Measurements from ENCODE around the gene RPP25. TPM values are rescaled to one million over a fixed set of nuclear protein-coding genes. Genes with fewer than 3 reads are reported as not detected.

Gene RPP25
- total RNA-seq, 4 donors from 2014 or later = 14.2 to 23.1 (median 16.4) TPM

GRCh38 chr15:74906067-74906449 lies 50.5 kb downstream of the RPP25 start:
- intact Hi-C loops (cut with DNase I) = loop anchor here (2.0 to 10.0 kb wide), 2 partner anchors 49 to 133 kb away; partner anchors contain the start of gene RPP25
- peak overlapping the region; percentile 87 to 97 (median 93) for H3K27ac ChIP-seq
- peaks cover 12 to 21% of the 10 kb centered on the region in 2 donors for H3K36me3 ChIP-seq
- H3K4me3 ChIP-seq (replicated peaks in 1 of 3) = peak overlapping the region; percentile 21 to 98 (median 96)
- DNase-seq = peak; percentile 43 to 54
- H3K4me1 ChIP-seq = peaks cover 10 to 25% of the 10 kb centered on the region in 2 donors
- H3K9me3 ChIP-seq = no peaks in the 10 kb centered on the region
- TF ChIP-seq CTCF (IDR thresholded peaks at IDR 0.05) (no peak), POLR2A (IDR thresholded peaks at IDR 0.05) (no peak)
- no peaks in the 10 kb centered on the region for H3K27me3 ChIP-seq
- 0 to 2% methylated on average over 9 to 11 of the region's 20 CpGs for WGBS, 2 donors

Small RNA genes lying within 50 kb of the gene (small RNA-seq; reads per million reads assigned to genes)
- gene RF00019 = not detected

Other genes with a start within 250 kb of the RPP25 start
- under 1 TPM in 2 of 4 donors, not detected in 2; 0.54 to 0.78 TPM for gene CYP1A1, start 231.2 kb downstream of the RPP25 start, total RNA-seq
- gene CYP1A2, start 207.9 kb downstream of the RPP25 start, total RNA-seq = 1 to 10 TPM; 1.3 to 9.9 (median 2.9) TPM
- 10 to 100 TPM; 18.2 to 24.3 (median 20.3) TPM for gene CSK, start 174.7 kb downstream of the RPP25 start, total RNA-seq
- gene LMAN1L, start 143.9 kb downstream of the RPP25 start, total RNA-seq = 1 to 10 TPM in 1 of 4 donors, not detected in 3; 3.5 TPM
- not detected for gene CPLX3, start 130.1 kb downstream of the RPP25 start, total RNA-seq
- gene ULK3, start 113.6 kb downstream of the RPP25 start, total RNA-seq = 10 to 100 TPM; 40.9 to 91.1 (median 74.7) TPM
- 100 to 1,000 TPM in 2 of 4 donors, 10 to 100 TPM in 2; 59.3 to 129 (median 104) TPM for gene SCAMP2, start 83.4 kb downstream of the RPP25 start, total RNA-seq
- 10 to 100 TPM; 72.2 to 91.1 (median 88.5) TPM for gene MPI, start 66.7 kb downstream of the RPP25 start, total RNA-seq
- gene FAM219B, start 49.9 kb downstream of the RPP25 start, total RNA-seq = 100 to 1,000 TPM in 1 of 4 donors, 10 to 100 TPM in 3; 72.1 to 136 (median 88.2) TPM
- gene COX5A, start 18.7 kb downstream of the RPP25 start, total RNA-seq = 100 to 1,000 TPM; 103 to 235 (median 166) TPM
- 10 to 100 TPM in 2 of 4 donors, 1 to 10 TPM in 2; 7.6 to 16.7 (median 10.1) TPM for gene SCAMP5, start 38.8 kb upstream of the RPP25 start, total RNA-seq
- gene PPCDC, start 66.8 kb upstream of the RPP25 start, total RNA-seq = 10 to 100 TPM in 3 of 4 donors, 1 to 10 TPM in 1; 3.5 to 31.2 (median 20.6) TPM
- gene C15orf39, start 245.1 kb upstream of the RPP25 start, total RNA-seq = 10 to 100 TPM; 10.6 to 18.3 (median 16.7) TPM

All from thyroid gland (tissue), 4 donors.